Aorta (tissue), 5 donors: ENCODE data around the gene FZD1. TPM values are rescaled to one million over a fixed set of nuclear protein-coding genes. Genes with fewer than 3 reads are reported as not detected.
"Not testable (repeated sequence)": the region's sequence is repeated elsewhere in the genome, so short reads cannot be mapped to it uniquely, and the experiment has no call there.

ENCODE experiments used
- ATAC-seq: fragments of 200-7000 bp; cut with Tn5 transposase; one replicate; pipeline ENCODE4 v1.9.1; 2022; ENCODE audit warnings: moderate library complexity; ENCODE audit not compliant: low FRiP score
- DNase-seq, 2 donors: peaks; one replicate each; pipeline ENCODE4 v3.0.0-alpha.2; 2020
- H3K27ac ChIP-seq, 2 donors: one replicate each; pipeline ENCODE4 v1.5.1; 2013; ENCODE audit warnings: low read length in 2 of 2, mild to moderate bottlenecking in 2 of 2, moderate library complexity in 2 of 2, control low read depth in 1 of 2, inconsistent platforms in 1 of 2, low read depth in 1 of 2
- H3K27me3 ChIP-seq, 2 donors: one replicate each; pipeline ENCODE4 v1.6.1; 2013; ENCODE audit warnings: control low read depth in 1 of 2, low read length in 1 of 2, mild to moderate bottlenecking in 1 of 2, moderate library complexity in 1 of 2; ENCODE audit not compliant: insufficient read depth in 2 of 2, control insufficient read depth in 1 of 2
- H3K36me3 ChIP-seq, 2 donors: one replicate each; pipeline ENCODE4 v1.6.1; 2013; ENCODE audit warnings: control low read depth in 1 of 2, low read length in 1 of 2, mild to moderate bottlenecking in 1 of 2; ENCODE audit not compliant: insufficient read depth in 2 of 2, control insufficient read depth in 1 of 2
- H3K4me1 ChIP-seq, 2 donors: one replicate each; pipeline ENCODE4 v1.6.1; 2013; ENCODE audit warnings: low read length in 2 of 2, control low read depth in 1 of 2, mild to moderate bottlenecking in 1 of 2, moderate library complexity in 1 of 2; ENCODE audit not compliant: insufficient read depth in 2 of 2, control insufficient read depth in 1 of 2
- H3K4me3 ChIP-seq, 2 donors: one replicate each; pipeline ENCODE4 v1.5.1; 2013; ENCODE audit warnings: low read length in 2 of 2, control low read depth in 1 of 2, mild to moderate bottlenecking in 1 of 2
- H3K9me3 ChIP-seq: one replicate; pipeline ENCODE4 v1.6.1; 2013; ENCODE audit warnings: mild to moderate bottlenecking, low read length; ENCODE audit not compliant: control insufficient read depth
- WGBS, 2 donors: extraction: QIAGEN DNeasy Blood & Tissue Kit; methylation state at CpG; one replicate each; pipeline ENCODE4 v1.1.7; 2013; 5-methylcytosine and 5-hydroxymethylcytosine counted together
- intact Hi-C, 2 donors: fragments of 100-400 bp; cut with DNase I; formaldehyde crosslinking; loops; one replicate each; pipeline versions ENCODE4 v1.14.2 to v1.15.0; 2022
- polyA plus RNA-seq, 2 donors: library from polyadenylated mRNA; stranded (reverse); fragments of 200-250 nt; gene quantifications; one replicate each; pipeline ENCODE4 v1.2.3, GENCODE V29; 2013
- total RNA-seq, 2 donors: library from RNA; stranded (reverse); fragmentation: NEBNext Ultra II Directional; extraction: Animal tissue kit (Norgen Biotek cat#: 25700); gene quantifications; one replicate each; pipeline ENCODE4 v1.2.1, GENCODE V29; 2021
- donor health status: healthy with polysubstance abuse.
- donor health status: Bipolar disorder and iron deficiency.
- donor health status: DM: no; HTN: no; CAD: no.
- donor health status: DM: no; HTN: no; CAD: no.
- donor health status: DM: yes; HTN: yes; CAD: no.

FZD1 gene
- total and polyA plus RNA-seq, 4 donors: 8.8 to 49.2 (median 27.3) TPM

GRCh38 chr7:91299952-91300775, 35.9 kb downstream of the FZD1 start:
- Histone ChIP-seq H3K27ac (no peak overlapping the region), H3K36me3 (peaks cover 0 to 1% of the 10 kb centered on the region in 2 donors), H3K9me3 (no peaks in the 10 kb centered on the region), H3K4me3 (no peak overlapping the region), H3K27me3 (peaks cover 0 to 2% of the 10 kb centered on the region in 2 donors), H3K4me1 (no peaks in the 10 kb centered on the region)
- WGBS, 2 donors: 92 to 94% methylated on average over 6 of the region's 6 CpGs
- intact Hi-C loops: no loop called here
- DNase-seq (no peak), ATAC-seq (no peak)

GRCh38 chr7:91302794-91303193, 38.6 kb downstream of the FZD1 start:
- H3K27ac ChIP-seq: no peak overlapping the region
- H3K27me3 ChIP-seq: peaks cover 0 to 2% of the 10 kb centered on the region in 2 donors
- DNase-seq (no peak), ATAC-seq (no peak)
- 71 to 84% methylated on average over 2 of the region's 2 CpGs for WGBS, 2 donors
- no peaks in the 10 kb centered on the region for H3K9me3 ChIP-seq
- no peak overlapping the region for H3K4me3 ChIP-seq
- no peaks in the 10 kb centered on the region for H3K4me1 ChIP-seq
- peaks cover 0 to 1% of the 10 kb centered on the region in 2 donors for H3K36me3 ChIP-seq
- intact Hi-C loops: no loop called here

DNA sequence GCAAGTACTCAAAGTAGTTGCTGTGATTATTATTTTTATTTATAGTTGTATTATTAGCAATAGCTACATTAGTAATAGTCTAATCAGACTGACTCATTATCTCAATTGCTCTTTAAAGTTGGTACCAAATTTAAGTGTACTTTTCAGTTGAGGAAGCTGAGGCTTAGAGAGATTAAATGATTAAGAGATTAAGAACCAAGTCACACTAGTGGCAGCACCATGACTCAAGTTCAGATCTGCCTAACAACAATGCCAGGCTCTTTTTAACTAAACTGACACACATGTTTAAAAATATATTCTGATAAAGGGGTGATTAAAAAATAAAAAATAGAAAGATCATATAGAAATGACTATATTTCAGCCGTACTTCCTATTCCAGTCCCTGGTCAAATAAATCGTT, 42.0 kb downstream of the FZD1 start:
- intact Hi-C loops: no loop called here
- H3K27me3 ChIP-seq: no peaks in the 10 kb centered on the region
- H3K27ac ChIP-seq: no peak overlapping the region
- no peak for ATAC-seq
- H3K36me3 ChIP-seq: peaks cover 0 to 1% of the 10 kb centered on the region in 2 donors
- 85 to 87% methylated on average over 2 of the region's 2 CpGs for WGBS, 2 donors
- H3K4me3 ChIP-seq: no peak overlapping the region
- no peaks in the 10 kb centered on the region for H3K9me3 ChIP-seq
- H3K4me1 ChIP-seq: peaks cover 0 to 3% of the 10 kb centered on the region in 2 donors
- no peak for DNase-seq

DNA sequence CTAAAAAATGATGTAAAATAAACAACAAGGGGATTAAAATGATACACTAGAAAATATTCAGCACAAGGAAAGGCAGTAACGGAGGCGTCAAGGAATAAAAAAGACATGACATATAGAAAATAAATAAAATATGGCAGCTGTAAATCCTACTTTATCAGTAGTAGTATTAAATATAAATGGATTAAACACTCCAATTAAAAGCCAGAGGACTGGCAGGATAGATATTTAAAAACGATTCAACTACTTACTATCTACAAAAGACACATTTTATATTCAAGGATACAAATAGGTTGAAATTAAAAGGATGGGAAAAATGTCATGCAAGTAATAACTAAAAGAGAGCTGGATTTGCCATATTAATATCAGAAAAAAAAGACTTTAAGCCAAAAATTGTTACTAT, 43.2 kb downstream of the FZD1 start:
- intact Hi-C loops: no loop called here
- peaks cover 0 to 1% of the 10 kb centered on the region in 2 donors for H3K36me3 ChIP-seq
- H3K27me3 ChIP-seq: no peaks in the 10 kb centered on the region
- no peaks in the 10 kb centered on the region for H3K9me3 ChIP-seq
- no peak overlapping the region for H3K27ac ChIP-seq
- WGBS, 2 donors: 95 to 97% methylated on average over 3 of the region's 3 CpGs
- no peak overlapping the region for H3K4me3 ChIP-seq
- H3K4me1 ChIP-seq: peaks cover 0 to 3% of the 10 kb centered on the region in 2 donors
- DNase-seq (no peak), ATAC-seq (no peak)

DNA sequence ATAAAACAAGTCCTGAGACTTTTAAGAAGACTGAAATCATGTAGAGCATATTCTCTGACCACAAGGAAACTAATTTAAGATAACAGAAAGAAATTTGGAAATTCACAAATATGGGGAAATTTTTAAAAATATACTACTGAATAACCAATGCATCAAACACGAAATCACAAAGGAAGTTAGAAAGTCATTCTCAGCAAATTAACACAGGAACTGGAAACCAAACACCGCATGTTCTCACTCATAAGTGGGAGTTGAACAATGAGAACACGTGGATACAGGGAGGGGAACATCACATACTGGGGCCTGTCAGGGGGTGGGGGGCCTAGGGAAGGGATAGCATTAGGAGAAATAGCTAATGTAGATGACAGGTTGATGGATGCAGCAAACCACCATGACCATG, 44.0 kb downstream of the FZD1 start:
- ATAC-seq, intact Hi-C loops, H3K27ac ChIP-seq, H3K4me3 ChIP-seq, DNase-seq, H3K4me1 ChIP-seq, H3K27me3 ChIP-seq, H3K36me3 ChIP-seq, H3K9me3 ChIP-seq: not testable (repeated sequence)
- WGBS, 2 donors: 89 to 90% methylated on average over 3 of the region's 3 CpGs

GRCh38 chr7:91310830-91311460, 46.7 kb downstream of the FZD1 start:
- Histone ChIP-seq H3K4me1 (peaks cover 0 to 3% of the 10 kb centered on the region in 2 donors), H3K27me3 (no peaks in the 10 kb centered on the region), H3K36me3 (no peaks in the 10 kb centered on the region), H3K27ac (no peak overlapping the region), H3K9me3 (no peaks in the 10 kb centered on the region), H3K4me3 (no peak overlapping the region)
- 95 to 97% methylated on average over 7 of the region's 7 CpGs for WGBS, 2 donors
- DNase-seq (no peak), ATAC-seq (peak; percentile 83)
- intact Hi-C loops: no loop called here

GRCh38 chr7:91311839-91312238, 47.6 kb downstream of the FZD1 start:
- ATAC-seq: no peak
- H3K4me1 ChIP-seq: peaks cover 0 to 3% of the 10 kb centered on the region in 2 donors
- no peak overlapping the region for H3K27ac ChIP-seq
- DNase-seq: no peak
- intact Hi-C loops: no loop called here
- H3K4me3 ChIP-seq: no peak overlapping the region
- H3K36me3 ChIP-seq: no peaks in the 10 kb centered on the region
- WGBS, 2 donors: 83 to 89% methylated on average over 1 of the region's 1 CpG
- no peaks in the 10 kb centered on the region for H3K27me3 ChIP-seq
- H3K9me3 ChIP-seq: no peaks in the 10 kb centered on the region

GRCh38 chr7:91313113-91313512, 48.9 kb downstream of the FZD1 start:
- ATAC-seq (no peak), DNase-seq (no peak)
- WGBS, 2 donors: 23 to 37% methylated on average over 5 of the region's 5 CpGs
- peaks cover 0 to 3% of the 10 kb centered on the region in 2 donors for H3K4me1 ChIP-seq
- no peaks in the 10 kb centered on the region for H3K27me3 ChIP-seq
- H3K9me3 ChIP-seq: no peaks in the 10 kb centered on the region
- no peak overlapping the region for H3K4me3 ChIP-seq
- H3K36me3 ChIP-seq: no peaks in the 10 kb centered on the region
- no peak overlapping the region for H3K27ac ChIP-seq
- intact Hi-C loops: no loop called here
